H1 (cell line): Measurements from ENCODE around the gene GPR15LG.

Experiments used
- BCL11A ChIP-seq, 2 experiments: IDR thresholded peaks; one replicate each; pipeline ENCODE4 v1.6.1; 2011; ENCODE audit warnings: low read depth in 2 of 2, low read length in 2 of 2, mild to moderate bottlenecking in 2 of 2
- CBX5 ChIP-seq: fragments of 300-800, 300-1000 bp; sonication (generic); IDR thresholded peaks from 2 replicates; pipeline ENCODE4 v1.7.1; 2016; ENCODE audit warnings: antibody characterized with exemption, low read length, low read depth
- CTCF ChIP-seq, 3 experiments: IDR thresholded peaks; 1 replicate in 2 of 3; 2 replicates in 1 of 3; pipeline versions ENCODE4 v1.5.1 to v1.6.1; 2011; ENCODE audit warnings: low read length in 3 of 3, mild to moderate bottlenecking in 3 of 3, inconsistent platforms in 2 of 3, low read depth in 1 of 3, moderate library complexity in 1 of 3; ENCODE audit not compliant: insufficient read depth in 1 of 3; ENCODE audit errors: control extremely low read depth in 1 of 3
- MAX ChIP-seq: IDR thresholded peaks from 2 replicates; pipeline ENCODE4 v1.6.1; 2012; ENCODE audit warnings: inconsistent platforms
- POLR2A ChIP-seq, 2 experiments: IDR thresholded peaks; 1 replicate in 1 of 2; 2 replicates in 1 of 2; pipeline ENCODE4 v1.6.1; 2011; ENCODE audit warnings: low read depth in 2 of 2, low read length in 2 of 2, mild to moderate bottlenecking in 2 of 2; ENCODE audit errors: control extremely low read depth in 1 of 2
- POLR2AphosphoS5 ChIP-seq: IDR thresholded peaks from 2 replicates; pipeline ENCODE4 v1.6.1; 2011; ENCODE audit warnings: low read depth, low read length
- RAD21 ChIP-seq, 2 experiments: IDR thresholded peaks in 1 of 2; conservative IDR thresholded peaks in 1 of 2; 2 replicates each; pipeline ENCODE4 v1.6.1; 2011; ENCODE audit warnings: low read depth in 2 of 2, low read length in 2 of 2, improper control_type of control experiment in 1 of 2, inconsistent platforms in 1 of 2, mild to moderate bottlenecking in 1 of 2, moderate library complexity in 1 of 2
- RFX5 ChIP-seq: IDR thresholded peaks from 2 replicates; pipeline ENCODE4 v1.6.1; 2011; ENCODE audit warnings: low read depth, low read length, improper control_type of control experiment, borderline replicate concordance
- RXRA ChIP-seq: IDR thresholded peaks from 2 replicates; pipeline ENCODE4 v1.6.1; 2011; ENCODE audit warnings: low read depth, mild to moderate bottlenecking, low read length, moderate library complexity; ENCODE audit not compliant: insufficient read depth
- SUZ12 ChIP-seq: fragments of 200-600 bp; sonication (generic); IDR thresholded peaks from 2 replicates; pipeline ENCODE4 v1.6.1; 2012; ENCODE audit warnings: mild to moderate bottlenecking, inconsistent platforms, low read length, moderate library complexity, mixed read lengths

DNA sequence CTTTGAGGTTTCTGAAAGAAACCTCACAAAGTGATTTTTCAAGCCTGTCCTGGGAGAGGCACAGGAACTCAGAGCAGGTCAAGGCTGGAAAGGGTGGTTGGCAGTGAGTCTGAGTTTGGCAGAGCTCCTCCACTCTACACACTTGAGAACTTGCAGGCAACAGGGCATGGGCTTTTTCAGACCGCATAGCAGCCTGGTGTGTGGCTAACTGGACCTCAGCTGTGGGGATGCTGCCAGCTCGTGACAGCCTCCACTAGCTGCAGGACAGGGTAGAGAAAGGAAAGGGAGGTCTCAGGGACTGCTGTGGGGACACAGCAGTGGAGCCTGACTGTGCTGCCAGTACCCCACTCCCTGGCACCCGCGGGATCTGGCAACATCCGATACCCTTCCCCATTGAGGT lies 23.3 kb downstream of the GPR15LG start:
- TF ChIP-seq RFX5 (no peak), POLR2AphosphoS5 (no peak), MAX (no peak), CTCF (IDR thresholded peaks at IDR 0.05; ENCODE audit: control extremely low read depth in 1 of 3, insufficient read depth in 1 of 3, low read depth in 1 of 3, low read length in 3 of 3) (no peak), SUZ12 (no peak), POLR2A (IDR thresholded peaks at IDR 0.05; ENCODE audit: control extremely low read depth in 1 of 2, low read depth in 2 of 2, low read length in 2 of 2) (no peak), RAD21 (IDR thresholded peaks at IDR 0.05 in 1 of 2, conservative IDR thresholded peaks at IDR 0.05 in 1 of 2; ENCODE audit: low read depth in 2 of 2, low read length in 2 of 2) (no peak), RXRA (no peak), CBX5 (no peak), BCL11A (IDR thresholded peaks at IDR 0.05; ENCODE audit: low read depth in 2 of 2, low read length in 2 of 2) (no peak)
